Right lobe of liver (tissue), 4 donors: Measurements from ENCODE around the gene CHCHD5.

ENCODE experiments used
- POLR2A ChIP-seq: fragments of 450-650 bp; IDR thresholded peaks from one replicate; pipeline ENCODE4 v1.6.1; 2017; ENCODE audit warnings: antibody characterized with exemption, mild to moderate bottlenecking
- TF ChIP-seq, protein P1 (sequence below), 4 donors: fragments of 200-600 bp in 3 of 4; fragments of 450-650 bp in 1 of 4; IDR thresholded peaks; one replicate each; pipeline versions ENCODE4 v1.5.1 to v1.8.0; 2016 to 2022; ENCODE audit warnings: antibody characterized with exemption in 4 of 4, mild to moderate bottlenecking in 2 of 4
- donor health status: DM: no; HTN: no; CAD: no.
- donor health status: DM: no; HTN: no; CAD: no.
- donor health status: DM: no; HTN: yes; CAD: no.

GRCh38 chr2:112630268-112630667 lies 45.9 kb downstream of the CHCHD5 start:
- TF ChIP-seq, protein P1, sequence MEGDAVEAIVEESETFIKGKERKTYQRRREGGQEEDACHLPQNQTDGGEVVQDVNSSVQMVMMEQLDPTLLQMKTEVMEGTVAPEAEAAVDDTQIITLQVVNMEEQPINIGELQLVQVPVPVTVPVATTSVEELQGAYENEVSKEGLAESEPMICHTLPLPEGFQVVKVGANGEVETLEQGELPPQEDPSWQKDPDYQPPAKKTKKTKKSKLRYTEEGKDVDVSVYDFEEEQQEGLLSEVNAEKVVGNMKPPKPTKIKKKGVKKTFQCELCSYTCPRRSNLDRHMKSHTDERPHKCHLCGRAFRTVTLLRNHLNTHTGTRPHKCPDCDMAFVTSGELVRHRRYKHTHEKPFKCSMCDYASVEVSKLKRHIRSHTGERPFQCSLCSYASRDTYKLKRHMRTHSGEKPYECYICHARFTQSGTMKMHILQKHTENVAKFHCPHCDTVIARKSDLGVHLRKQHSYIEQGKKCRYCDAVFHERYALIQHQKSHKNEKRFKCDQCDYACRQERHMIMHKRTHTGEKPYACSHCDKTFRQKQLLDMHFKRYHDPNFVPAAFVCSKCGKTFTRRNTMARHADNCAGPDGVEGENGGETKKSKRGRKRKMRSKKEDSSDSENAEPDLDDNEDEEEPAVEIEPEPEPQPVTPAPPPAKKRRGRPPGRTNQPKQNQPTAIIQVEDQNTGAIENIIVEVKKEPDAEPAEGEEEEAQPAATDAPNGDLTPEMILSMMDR (IDR thresholded peaks at IDR 0.05) = no peak
- no peak for TF ChIP-seq POLR2A
